CD14-positive monocyte (primary cell): Measurements from ENCODE around the gene FOXJ1. TPM values are rescaled to one million over a fixed set of nuclear protein-coding genes. Genes with fewer than 3 reads are reported as not detected.

Experiments
- DNase-seq, 3 donors: peaks; one replicate each; pipeline ENCODE4 v3.0.0-alpha.2; 2011 to 2022
- H2AFZ ChIP-seq: 2 replicates; pipeline ENCODE4 v1.6.0; 2012; ENCODE audit warnings: mild to moderate bottlenecking, low read depth, low read length, inconsistent platforms; ENCODE audit not compliant: insufficient read depth, poor library complexity, severe bottlenecking
- H3K27ac ChIP-seq, 2 donors: 1 replicate in 1 of 2; 2 replicates in 1 of 2; pipeline ENCODE4 v1.5.1; 2012 to 2013; ENCODE audit warnings: low read length in 2 of 2, control low read depth in 1 of 2, inconsistent platforms in 1 of 2, low read depth in 1 of 2, mild to moderate bottlenecking in 1 of 2
- H3K27me3 ChIP-seq, 2 donors: one replicate each; pipeline versions ENCODE4 v1.6.0 to v1.6.1; 2011 to 2013; ENCODE audit warnings: low read length in 2 of 2; ENCODE audit not compliant: control insufficient read depth in 2 of 2, insufficient read depth in 2 of 2
- H3K36me3 ChIP-seq, 2 donors: replicated peaks in 1 of 2; 1 replicate in 1 of 2; 2 replicates in 1 of 2; pipeline versions ENCODE4 v1.5.1 to v1.6.1; 2012 to 2013; ENCODE audit warnings: low read length in 2 of 2, control low read depth in 1 of 2, inconsistent platforms in 1 of 2, mild to moderate bottlenecking in 1 of 2; ENCODE audit not compliant: insufficient read depth in 2 of 2, control insufficient read depth in 1 of 2
- H3K4me1 ChIP-seq, 2 donors: 1 replicate in 1 of 2; 2 replicates in 1 of 2; pipeline versions ENCODE4 v1.5.1 to v1.6.1; 2012 to 2013; ENCODE audit warnings: low read length in 2 of 2, control low read depth in 1 of 2, inconsistent platforms in 1 of 2, mild to moderate bottlenecking in 1 of 2, moderate library complexity in 1 of 2; ENCODE audit not compliant: insufficient read depth in 2 of 2, control insufficient read depth in 1 of 2
- H3K4me2 ChIP-seq: replicated peaks from 2 replicates; pipeline ENCODE3; 2012; ENCODE audit warnings: low read length, moderate library complexity, mild to moderate bottlenecking; ENCODE audit not compliant: poor library complexity, severe bottlenecking; ENCODE audit errors: extremely low read depth
- H3K4me3 ChIP-seq, 3 experiments: fragments of 200-600 bp in 1 of 3; sonication (generic) in 1 of 3; replicated peaks in 1 of 3; 1 replicate in 2 of 3; 2 replicates in 1 of 3; pipeline ENCODE4 v1.5.1; 2011 to 2013; ENCODE audit warnings: low read length in 3 of 3, mild to moderate bottlenecking in 3 of 3, control low read depth in 2 of 3, low read depth in 2 of 3, inconsistent platforms in 1 of 3, moderate library complexity in 1 of 3
- H3K79me2 ChIP-seq: 2 replicates; pipeline ENCODE4 v1.6.0; 2012; ENCODE audit warnings: mild to moderate bottlenecking, control low read depth, inconsistent platforms, low read length, moderate library complexity; ENCODE audit not compliant: insufficient read depth
- H3K9ac ChIP-seq: 2 replicates; pipeline ENCODE4 v1.6.0; 2017; ENCODE audit warnings: low read length, mild to moderate bottlenecking; ENCODE audit not compliant: insufficient read depth, poor library complexity, severe bottlenecking
- H3K9me3 ChIP-seq, 2 donors: replicated peaks in 1 of 2; 1 replicate in 1 of 2; 2 replicates in 1 of 2; pipeline versions ENCODE4 v1.5.1 to v1.6.1; 2012 to 2013; ENCODE audit warnings: low read length in 2 of 2, control low read depth in 1 of 2; ENCODE audit not compliant: control insufficient read depth in 1 of 2, insufficient read depth in 1 of 2
- H4K20me1 ChIP-seq: 2 replicates; pipeline ENCODE4 v1.6.0; 2012; ENCODE audit warnings: mild to moderate bottlenecking, low read length, control low read depth, moderate library complexity; ENCODE audit not compliant: insufficient read depth
- H3K27ac Mint-ChIP-seq, 7 donors: one replicate each; pipeline ENCODE4 v1.8.0; 2020; ENCODE audit warnings: mild to moderate bottlenecking in 7 of 7, mixed read lengths in 7 of 7, moderate library complexity in 6 of 7, inconsistent platforms in 2 of 7
- H3K27me3 Mint-ChIP-seq, 3 donors: one replicate each; pipeline ENCODE4 v1.8.0; 2021 to 2022; ENCODE audit warnings: low read depth in 3 of 3, mild to moderate bottlenecking in 3 of 3, mixed read lengths in 3 of 3, moderate library complexity in 3 of 3, inconsistent platforms in 1 of 3
- H3K36me3 Mint-ChIP-seq, 2 donors: one replicate each; pipeline ENCODE4 v1.8.0; 2020; ENCODE audit warnings: mixed read lengths in 2 of 2, inconsistent platforms in 1 of 2, mild to moderate bottlenecking in 1 of 2
- H3K4me1 Mint-ChIP-seq: one replicate; pipeline ENCODE4 v1.8.0; 2020; ENCODE audit warnings: mild to moderate bottlenecking, mixed read lengths
- H3K4me3 Mint-ChIP-seq, 2 donors: one replicate each; pipeline ENCODE4 v1.8.0; 2020; ENCODE audit warnings: mild to moderate bottlenecking in 2 of 2, mixed read lengths in 2 of 2, moderate library complexity in 1 of 2
- H3K9me3 Mint-ChIP-seq, 7 donors: one replicate each; pipeline ENCODE4 v1.8.0; 2020 to 2022; ENCODE audit warnings: mixed read lengths in 7 of 7, mild to moderate bottlenecking in 6 of 7, moderate library complexity in 6 of 7, inconsistent platforms in 2 of 7
- WGBS: methylation state at CpG from one replicate; pipeline ENCODE4 v1.1.5; 2013; ENCODE audit warnings: missing lambda C conversion rate; ENCODE audit not compliant: insufficient coverage; 5-methylcytosine and 5-hydroxymethylcytosine counted together
- intact Hi-C, 2 donors: fragments of 100-400 bp; cut with micrococcal nuclease; formaldehyde crosslinking; loops; one replicate each; pipeline versions ENCODE4 v1.15.0 to v1.15.1; 2023
- polyA plus RNA-seq, 3 donors: library from polyadenylated mRNA; depleted of rRNA in 1 of 3; unstranded in 2 of 3; stranded (reverse) in 1 of 3; fragments of 300-500 nt in 2 of 3; fragments of >200 nt in 1 of 3; fragmentation: Illumina TruSeq in 2 of 3; gene quantifications; 1 replicate in 2 of 3; 2 replicates in 1 of 3; pipeline ENCODE4 v1.2.3, GENCODE V29; 2012 to 2021
- TF ChIP-seq, protein P1 (sequence below): fragments of 200-600 bp; IDR thresholded peaks from one replicate; pipeline ENCODE4 v1.8.0; 2022; ENCODE audit warnings: antibody characterized with exemption, mild to moderate bottlenecking

FOXJ1 gene
- polyA plus RNA-seq, 3 donors: not detected

DNA sequence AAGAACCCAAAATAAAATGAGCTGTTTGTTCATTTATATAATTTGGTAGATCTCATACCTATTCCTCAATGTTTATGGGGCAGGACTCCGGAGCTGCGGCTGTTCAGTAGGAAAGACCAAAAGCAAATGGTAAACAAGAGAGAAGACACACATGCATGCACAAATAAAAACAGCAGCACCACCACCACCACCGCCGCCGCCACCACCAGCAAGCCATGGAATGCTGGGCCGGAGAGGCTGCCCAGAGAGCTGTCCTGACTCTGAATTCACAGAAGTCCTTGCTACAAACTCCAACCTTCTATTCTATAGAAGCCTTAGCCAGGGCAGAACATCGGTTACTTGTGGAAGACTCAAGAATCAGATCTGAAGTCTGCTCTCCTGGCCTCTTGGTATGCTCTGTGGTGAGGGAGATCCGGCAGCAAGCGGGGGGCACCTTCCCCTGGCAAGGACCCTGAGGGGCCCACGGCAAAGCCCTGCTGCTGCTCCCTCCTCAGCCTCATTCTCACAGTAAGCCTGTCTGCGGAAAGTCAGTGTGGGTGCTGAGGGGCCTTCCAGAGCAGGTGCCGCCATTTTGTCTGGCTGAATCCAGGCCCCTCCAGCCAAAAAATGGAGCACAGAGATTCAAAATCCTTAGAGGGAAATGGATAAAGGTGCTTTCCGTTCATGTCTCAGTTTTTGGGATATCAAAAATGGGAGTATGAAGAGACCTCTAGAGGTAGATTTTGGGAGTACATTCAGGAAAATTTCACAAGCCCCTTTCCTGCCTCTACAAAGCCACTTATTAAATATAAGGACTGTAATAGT, 6.4 kb upstream of the FOXJ1 start:
- H3K27ac Mint-ChIP-seq: no peak overlapping the region
- intact Hi-C loops: no loop called here
- WGBS: 83% methylated on average over 1 of the region's 13 CpGs
- Histone ChIP-seq H3K79me2 (no peaks in the 10 kb centered on the region), H3K4me1 (peaks cover 33 to 36% of the 10 kb centered on the region in 2 donors), H4K20me1 (no peaks in the 10 kb centered on the region), H2AFZ (no peak overlapping the region), H3K9me3 (no peaks in the 10 kb centered on the region), H3K4me3 (no peak overlapping the region), H3K9ac (no peak overlapping the region), H3K36me3 (no peaks in the 10 kb centered on the region), H3K27ac (no peak overlapping the region), H3K4me2 (no peak overlapping the region), H3K27me3 (no peaks in the 10 kb centered on the region)
- TF ChIP-seq, protein P1, sequence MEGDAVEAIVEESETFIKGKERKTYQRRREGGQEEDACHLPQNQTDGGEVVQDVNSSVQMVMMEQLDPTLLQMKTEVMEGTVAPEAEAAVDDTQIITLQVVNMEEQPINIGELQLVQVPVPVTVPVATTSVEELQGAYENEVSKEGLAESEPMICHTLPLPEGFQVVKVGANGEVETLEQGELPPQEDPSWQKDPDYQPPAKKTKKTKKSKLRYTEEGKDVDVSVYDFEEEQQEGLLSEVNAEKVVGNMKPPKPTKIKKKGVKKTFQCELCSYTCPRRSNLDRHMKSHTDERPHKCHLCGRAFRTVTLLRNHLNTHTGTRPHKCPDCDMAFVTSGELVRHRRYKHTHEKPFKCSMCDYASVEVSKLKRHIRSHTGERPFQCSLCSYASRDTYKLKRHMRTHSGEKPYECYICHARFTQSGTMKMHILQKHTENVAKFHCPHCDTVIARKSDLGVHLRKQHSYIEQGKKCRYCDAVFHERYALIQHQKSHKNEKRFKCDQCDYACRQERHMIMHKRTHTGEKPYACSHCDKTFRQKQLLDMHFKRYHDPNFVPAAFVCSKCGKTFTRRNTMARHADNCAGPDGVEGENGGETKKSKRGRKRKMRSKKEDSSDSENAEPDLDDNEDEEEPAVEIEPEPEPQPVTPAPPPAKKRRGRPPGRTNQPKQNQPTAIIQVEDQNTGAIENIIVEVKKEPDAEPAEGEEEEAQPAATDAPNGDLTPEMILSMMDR: peak; percentile 59
- H3K9me3 Mint-ChIP-seq: peaks cover 0 to 2% (median 0%) of the 10 kb centered on the region in 7 donors
- peaks cover 1 to 8% (median 3%) of the 10 kb centered on the region in 3 donors for H3K27me3 Mint-ChIP-seq
- no peak overlapping the region for H3K4me3 Mint-ChIP-seq
- peaks cover 40% of the 10 kb centered on the region for H3K4me1 Mint-ChIP-seq
- peaks cover 0 to 3% of the 10 kb centered on the region in 2 donors for H3K36me3 Mint-ChIP-seq
- peak in 1 of 3 donors; percentile 12 for DNase-seq

DNA sequence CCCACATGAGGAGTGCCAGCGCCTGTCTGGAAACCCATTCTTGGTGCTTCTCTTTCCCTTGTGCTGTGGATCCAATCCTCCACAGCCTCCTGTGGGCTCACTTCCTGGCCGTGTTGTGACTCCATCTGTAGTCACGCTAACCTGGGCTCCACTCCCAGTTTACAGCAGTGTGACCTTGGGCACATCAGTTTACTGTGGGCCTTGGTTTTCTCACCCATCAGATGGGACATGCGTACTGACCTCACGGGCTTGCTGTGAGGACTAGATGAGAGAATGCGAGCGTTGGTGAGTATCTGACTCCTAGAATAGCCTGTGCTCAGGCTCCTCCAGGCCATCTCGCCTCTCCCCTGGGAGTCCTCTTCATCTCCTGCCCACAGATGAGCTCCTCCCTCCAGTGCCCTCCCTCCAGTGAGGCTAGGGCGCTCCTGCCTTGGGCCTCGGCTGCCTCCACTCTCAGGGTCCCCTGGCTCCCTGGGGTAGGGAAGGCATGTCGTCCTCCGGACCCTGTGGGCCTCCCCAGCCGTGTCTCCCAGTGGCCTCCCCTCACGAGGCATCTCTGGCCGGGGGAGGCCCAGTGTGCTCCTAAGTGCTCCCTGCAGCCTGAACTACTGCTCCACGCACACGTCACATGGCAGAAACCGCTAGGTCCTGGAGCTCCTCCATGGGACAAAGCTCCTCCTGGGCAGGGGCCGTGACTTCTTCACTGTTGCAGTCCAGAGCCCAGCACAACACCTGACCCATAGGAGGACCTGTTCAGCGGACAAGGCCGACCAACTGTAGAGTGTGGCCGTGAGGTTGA, 5.2 kb upstream of the FOXJ1 start:
- no peak overlapping the region for H3K27ac ChIP-seq
- H3K4me3 ChIP-seq: peak overlapping the region in 1 of 3 experiments; percentile 61
- peak overlapping the region; percentile 64 for H3K4me2 ChIP-seq
- TF ChIP-seq, protein P1: no peak
- intact Hi-C loops: no loop called here
- Mint-ChIP-seq H3K27me3 (peaks cover 9 to 19% (median 14%) of the 10 kb centered on the region in 3 donors), H3K9me3 (peaks cover 0 to 2% (median 0%) of the 10 kb centered on the region in 7 donors), H3K36me3 (peaks cover 0 to 6% of the 10 kb centered on the region in 2 donors), H3K4me3 (peak overlapping the region in 1 of 2 donors; percentile 85), H3K27ac (peak overlapping the region in 3 of 7 donors; percentile 9 to 65 (median 20)), H3K4me1 (peaks cover 50% of the 10 kb centered on the region)
- H3K9ac ChIP-seq: peak overlapping the region; percentile 41
- no peak for DNase-seq
- H3K79me2 ChIP-seq: no peaks in the 10 kb centered on the region
- H3K36me3 ChIP-seq: no peaks in the 10 kb centered on the region
- 92% methylated on average over 18 of the region's 22 CpGs for WGBS
- H3K9me3 ChIP-seq: no peaks in the 10 kb centered on the region
- no peaks in the 10 kb centered on the region for H4K20me1 ChIP-seq
- H3K4me1 ChIP-seq: peaks cover 39 to 44% of the 10 kb centered on the region in 2 donors
- H3K27me3 ChIP-seq: peaks cover 0 to 10% of the 10 kb centered on the region in 2 donors
- peak overlapping the region; percentile 79 for H2AFZ ChIP-seq
